HCT116 (cell line): Measurements from ENCODE around the gene ZNG1C.
"Not testable (repeated sequence)": the region's sequence is repeated elsewhere in the genome, so short reads cannot be mapped to it uniquely, and the experiment has no call there.

ENCODE experiments used
- EGR1 ChIP-seq: IDR thresholded peaks from 2 replicates; pipeline ENCODE4 v1.6.1; 2012; ENCODE audit warnings: low read depth
- EZH2 ChIP-seq: fragments of 200-600 bp; sonication (generic); IDR thresholded peaks from 2 replicates; pipeline ENCODE4 v1.6.1; 2017; ENCODE audit warnings: antibody characterized with exemption, mixed run types
- EZH2phosphoT487 ChIP-seq: fragments of 200-600 bp; IDR thresholded peaks from 2 replicates; pipeline ENCODE4 v1.6.1; 2018; ENCODE audit warnings: antibody characterized with exemption, borderline replicate concordance
- FOSL1 ChIP-seq: IDR thresholded peaks from 2 replicates; pipeline ENCODE4 v1.6.1; 2012; ENCODE audit warnings: low read depth
- POLR2A ChIP-seq: IDR thresholded peaks from 2 replicates; pipeline ENCODE4 v1.7.0; 2011; ENCODE audit warnings: borderline replicate concordance; ENCODE audit not compliant: insufficient read depth, insufficient read length; ENCODE audit errors: extremely low read depth
- POLR2AphosphoS5 ChIP-seq: IDR thresholded peaks from 2 replicates; pipeline ENCODE4 v1.6.1; 2011; ENCODE audit warnings: mild to moderate bottlenecking, low read depth, low read length, moderate library complexity
- RAD21 ChIP-seq: IDR thresholded peaks from 2 replicates; pipeline ENCODE4 v1.6.1; 2012; ENCODE audit warnings: low read depth, mild to moderate bottlenecking
- SRF ChIP-seq: IDR thresholded peaks from 2 replicates; pipeline ENCODE4 v1.6.1; 2012; ENCODE audit warnings: low read depth
- TCF7L2 ChIP-seq: IDR thresholded peaks from 2 replicates; pipeline ENCODE4 v1.7.0; 2011; ENCODE audit warnings: borderline replicate concordance, inconsistent platforms; ENCODE audit not compliant: insufficient read depth, insufficient read length; ENCODE audit errors: extremely low read depth
- YY1 ChIP-seq: IDR thresholded peaks from 2 replicates; pipeline ENCODE4 v1.6.1; 2011; ENCODE audit warnings: low read length, low read depth, moderate library complexity, mild to moderate bottlenecking; ENCODE audit not compliant: insufficient replicate concordance; ENCODE audit errors: extremely low read depth
- ZNF274 ChIP-seq: fragments of 200-500 bp; sonication (Bioruptor generic); IDR thresholded peaks from 2 replicates; pipeline ENCODE4 v1.6.1; 2014; ENCODE audit warnings: mild to moderate bottlenecking, low read depth, low read length, inconsistent platforms
- TF ChIP-seq, protein P1 (sequence below), 3 experiments: fragments of 200-600 bp in 1 of 3; sonication (generic) in 1 of 3; IDR thresholded peaks in 2 of 3; conservative IDR thresholded peaks in 1 of 3; 2 replicates each; pipeline ENCODE4 v1.5.1; 2012 to 2017; ENCODE audit warnings: low read depth in 2 of 3, low read length in 2 of 3, antibody characterized with exemption in 1 of 3, borderline replicate concordance in 1 of 3, control low read depth in 1 of 3, mild to moderate bottlenecking in 1 of 3, mixed read lengths in 1 of 3, mixed run types in 1 of 3, moderate library complexity in 1 of 3; ENCODE audit not compliant: insufficient read depth in 1 of 3
- TF ChIP-seq, protein P2 (sequence below): IDR thresholded peaks from 2 replicates; pipeline ENCODE4 v1.6.1; 2012

DNA sequence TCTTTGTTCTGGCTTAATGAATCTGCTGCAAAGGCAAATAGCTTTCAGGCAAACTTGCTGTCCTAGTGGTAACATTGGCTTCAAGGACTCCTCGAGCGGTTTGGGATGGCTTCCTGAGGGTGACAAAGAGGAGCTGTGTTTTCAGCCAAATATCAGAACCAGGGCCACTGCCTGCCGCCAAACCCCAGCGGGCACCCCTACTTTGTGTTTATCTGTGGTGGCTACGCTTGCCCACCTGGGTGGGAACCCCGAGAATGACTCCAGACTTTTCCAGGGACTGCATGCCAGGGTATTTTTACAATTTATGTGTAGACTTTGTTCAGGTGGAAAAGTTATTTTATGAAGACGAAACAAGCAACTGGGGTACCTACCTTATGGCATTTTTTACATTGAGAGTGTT, 96.2 kb downstream of the ZNG1C start:
- TF ChIP-seq POLR2A, YY1, ZNF274, TCF7L2, EZH2, POLR2AphosphoS5, FOSL1, SRF, EZH2phosphoT487, EGR1, RAD21: not testable (repeated sequence)
- TF ChIP-seq, protein P1, sequence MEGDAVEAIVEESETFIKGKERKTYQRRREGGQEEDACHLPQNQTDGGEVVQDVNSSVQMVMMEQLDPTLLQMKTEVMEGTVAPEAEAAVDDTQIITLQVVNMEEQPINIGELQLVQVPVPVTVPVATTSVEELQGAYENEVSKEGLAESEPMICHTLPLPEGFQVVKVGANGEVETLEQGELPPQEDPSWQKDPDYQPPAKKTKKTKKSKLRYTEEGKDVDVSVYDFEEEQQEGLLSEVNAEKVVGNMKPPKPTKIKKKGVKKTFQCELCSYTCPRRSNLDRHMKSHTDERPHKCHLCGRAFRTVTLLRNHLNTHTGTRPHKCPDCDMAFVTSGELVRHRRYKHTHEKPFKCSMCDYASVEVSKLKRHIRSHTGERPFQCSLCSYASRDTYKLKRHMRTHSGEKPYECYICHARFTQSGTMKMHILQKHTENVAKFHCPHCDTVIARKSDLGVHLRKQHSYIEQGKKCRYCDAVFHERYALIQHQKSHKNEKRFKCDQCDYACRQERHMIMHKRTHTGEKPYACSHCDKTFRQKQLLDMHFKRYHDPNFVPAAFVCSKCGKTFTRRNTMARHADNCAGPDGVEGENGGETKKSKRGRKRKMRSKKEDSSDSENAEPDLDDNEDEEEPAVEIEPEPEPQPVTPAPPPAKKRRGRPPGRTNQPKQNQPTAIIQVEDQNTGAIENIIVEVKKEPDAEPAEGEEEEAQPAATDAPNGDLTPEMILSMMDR (IDR thresholded peaks at IDR 0.05 in 2 of 3, conservative IDR thresholded peaks at IDR 0.05 in 1 of 3; ENCODE audit: borderline replicate concordance in 1 of 3, insufficient read depth in 1 of 3, low read depth in 2 of 3, low read length in 2 of 3), result not testable (repeated sequence)
- TF ChIP-seq, protein P2, sequence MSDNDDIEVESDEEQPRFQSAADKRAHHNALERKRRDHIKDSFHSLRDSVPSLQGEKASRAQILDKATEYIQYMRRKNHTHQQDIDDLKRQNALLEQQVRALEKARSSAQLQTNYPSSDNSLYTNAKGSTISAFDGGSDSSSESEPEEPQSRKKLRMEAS, result not testable (repeated sequence)
